Trophoblast cell (in vitro differentiated cells and primary cell): ENCODE data around the gene GALNT7.

Experiments
- DNase-seq, 2 donors: peaks; one replicate each; pipeline ENCODE4 v3.0.0-alpha.2; 2016
- H2AFZ ChIP-seq: 2 replicates; pipeline ENCODE4 v1.6.1; 2013; ENCODE audit warnings: low read length, moderate library complexity, mild to moderate bottlenecking; ENCODE audit not compliant: insufficient read depth, poor library complexity
- H2AK5ac ChIP-seq: 2 replicates; pipeline ENCODE4 v1.6.1; 2013; ENCODE audit warnings: mild to moderate bottlenecking, low read length
- H2BK120ac ChIP-seq: 2 replicates; pipeline ENCODE4 v1.6.1; 2013; ENCODE audit warnings: low read length, mild to moderate bottlenecking, moderate library complexity; ENCODE audit not compliant: insufficient read depth, poor library complexity
- H2BK12ac ChIP-seq: 2 replicates; pipeline ENCODE4 v1.6.1; 2013; ENCODE audit warnings: mild to moderate bottlenecking, low read length, moderate library complexity
- H2BK5ac ChIP-seq: 2 replicates; pipeline ENCODE4 v1.6.1; 2013; ENCODE audit warnings: low read length, low read depth, moderate library complexity, mild to moderate bottlenecking; ENCODE audit not compliant: poor library complexity
- H3K14ac ChIP-seq: 2 replicates; pipeline ENCODE4 v1.6.1; 2013; ENCODE audit warnings: mild to moderate bottlenecking, low read length
- H3K18ac ChIP-seq: 2 replicates; pipeline ENCODE4 v1.6.1; 2013; ENCODE audit warnings: mild to moderate bottlenecking, low read length
- H3K23ac ChIP-seq: 2 replicates; pipeline ENCODE4 v1.6.1; 2013; ENCODE audit warnings: low read length
- H3K27ac ChIP-seq: 2 replicates; pipeline ENCODE4 v1.5.1; 2013; ENCODE audit warnings: low read depth, mild to moderate bottlenecking, inconsistent platforms, low read length, moderate library complexity
- H3K27me3 ChIP-seq: 2 replicates; pipeline ENCODE4 v1.6.1; 2013; ENCODE audit warnings: inconsistent platforms, mild to moderate bottlenecking, low read length, moderate library complexity; ENCODE audit not compliant: insufficient read depth
- H3K36me3 ChIP-seq, 2 experiments: 1 replicate in 1 of 2; 2 replicates in 1 of 2; pipeline ENCODE4 v1.6.1; 2013; ENCODE audit warnings: low read length in 2 of 2, mild to moderate bottlenecking in 2 of 2, moderate library complexity in 1 of 2; ENCODE audit not compliant: insufficient read depth in 2 of 2, control insufficient read depth in 1 of 2
- H3K4ac ChIP-seq: 2 replicates; pipeline ENCODE4 v1.6.1; 2013; ENCODE audit warnings: low read depth, mild to moderate bottlenecking, low read length, moderate library complexity
- H3K4me1 ChIP-seq, 2 experiments: 1 replicate in 1 of 2; 2 replicates in 1 of 2; pipeline ENCODE4 v1.6.1; 2013; ENCODE audit warnings: low read length in 2 of 2, mild to moderate bottlenecking in 2 of 2, moderate library complexity in 1 of 2; ENCODE audit not compliant: insufficient read depth in 2 of 2, control insufficient read depth in 1 of 2
- H3K4me2 ChIP-seq: 2 replicates; pipeline ENCODE4 v1.6.1; 2013; ENCODE audit warnings: inconsistent platforms, mild to moderate bottlenecking, low read length, moderate library complexity
- H3K4me3 ChIP-seq: 2 replicates; pipeline ENCODE4 v1.5.1; 2013; ENCODE audit warnings: mild to moderate bottlenecking, low read depth, low read length, inconsistent platforms
- H3K79me1 ChIP-seq: one replicate; pipeline ENCODE4 v1.6.1; 2013; ENCODE audit warnings: low read length
- H3K79me2 ChIP-seq: 2 replicates; pipeline ENCODE4 v1.6.1; 2013; ENCODE audit warnings: low read length, mild to moderate bottlenecking; ENCODE audit not compliant: control insufficient read depth, insufficient read depth, poor library complexity
- H3K9ac ChIP-seq: 2 replicates; pipeline ENCODE4 v1.6.1; 2013; ENCODE audit warnings: mild to moderate bottlenecking, low read length
- H3K9me3 ChIP-seq: 2 replicates; pipeline ENCODE4 v1.6.1; 2013; ENCODE audit warnings: low read depth, mild to moderate bottlenecking, control low read depth, inconsistent platforms, low read length; ENCODE audit not compliant: insufficient read depth
- H4K12ac ChIP-seq: 2 replicates; pipeline ENCODE4 v1.6.1; 2013; ENCODE audit warnings: low read depth, mild to moderate bottlenecking, low read length, moderate library complexity
- H4K8ac ChIP-seq: 2 replicates; pipeline ENCODE4 v1.6.1; 2013; ENCODE audit warnings: low read depth, mild to moderate bottlenecking, low read length, moderate library complexity
- H4K91ac ChIP-seq: one replicate; pipeline ENCODE4 v1.6.1; 2013; ENCODE audit warnings: low read depth, mild to moderate bottlenecking, low read length, moderate library complexity
- WGBS: extraction: QIAGEN DNeasy Blood & Tissue Kit; methylation state at CpG from one replicate; pipeline ENCODE4 v1.1.7; 2013; ENCODE audit warnings: missing lambda C conversion rate; ENCODE audit not compliant: insufficient read length, insufficient coverage; ENCODE audit errors: extremely low coverage; 5-methylcytosine and 5-hydroxymethylcytosine counted together

GALNT7 gene

DNA sequence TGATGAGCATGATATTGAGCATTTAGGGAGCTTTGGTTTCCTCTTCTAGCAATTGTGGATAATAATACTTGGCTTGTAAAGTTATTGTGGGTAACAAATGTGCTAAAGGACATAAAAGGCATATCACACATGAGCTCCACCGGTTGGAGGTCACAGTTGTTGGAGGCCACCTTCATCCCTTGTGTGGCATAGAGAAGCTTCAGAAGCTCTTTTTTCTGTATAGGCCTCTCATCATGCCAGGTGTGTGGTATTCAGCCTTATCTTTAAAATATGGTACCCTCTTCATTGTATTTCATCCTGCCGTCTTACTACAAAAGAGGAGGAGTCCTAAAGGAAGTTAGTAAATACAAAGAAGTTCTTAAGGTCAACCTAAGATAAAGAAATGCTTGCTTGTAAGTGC is 99.1 kb downstream of the GALNT7 start:
- Histone ChIP-seq H3K9ac (no peak overlapping the region), H4K8ac (no peak overlapping the region), H2AK5ac (no peak overlapping the region)

GRCh38 chr4:173269280-173269679 is 100.7 kb downstream of the GALNT7 start:
- Histone ChIP-seq H2AFZ (no peak overlapping the region), H3K9me3 (no peaks in the 10 kb centered on the region), H3K9ac (no peak overlapping the region), H4K12ac (no peak overlapping the region), H4K8ac (no peak overlapping the region), H3K4me2 (no peak overlapping the region), H3K4ac (no peak overlapping the region), H2BK5ac (no peak overlapping the region), H3K79me1 (no peaks in the 10 kb centered on the region), H3K36me3 (no peaks in the 10 kb centered on the region), H3K14ac (no peak overlapping the region), H3K27ac (no peak overlapping the region), H2AK5ac (no peak overlapping the region), H3K18ac (no peak overlapping the region), H3K27me3 (no peaks in the 10 kb centered on the region), H2BK120ac (no peak overlapping the region), H3K79me2 (no peaks in the 10 kb centered on the region), H3K23ac (no peak overlapping the region), H4K91ac (no peak overlapping the region), H3K4me3 (no peak overlapping the region), H2BK12ac (no peak overlapping the region), H3K4me1 (no peaks in the 10 kb centered on the region)
- DNase-seq: no peak
- WGBS: no CpG with 5 or more reads among the region's 3 CpGs

More for the DNA sequence above, 99.1 kb downstream of the GALNT7 start:
- Histone ChIP-seq H3K36me3 (no peaks in the 10 kb centered on the region), H3K79me2 (no peaks in the 10 kb centered on the region), H3K4me3 (no peak overlapping the region), H4K91ac (no peak overlapping the region), H3K23ac (no peak overlapping the region), H2BK5ac (no peak overlapping the region), H2AFZ (no peak overlapping the region), H3K79me1 (no peaks in the 10 kb centered on the region), H3K4me2 (no peak overlapping the region), H3K14ac (no peak overlapping the region), H3K4me1 (no peaks in the 10 kb centered on the region), H2BK12ac (no peak overlapping the region), H2BK120ac (no peak overlapping the region), H3K27ac (no peak overlapping the region), H3K9me3 (no peaks in the 10 kb centered on the region), H3K18ac (no peak overlapping the region), H3K4ac (no peak overlapping the region), H4K12ac (no peak overlapping the region), H3K27me3 (no peaks in the 10 kb centered on the region)
- DNase-seq: no peak
- no CpG with 5 or more reads among the region's 2 CpGs for WGBS

DNA sequence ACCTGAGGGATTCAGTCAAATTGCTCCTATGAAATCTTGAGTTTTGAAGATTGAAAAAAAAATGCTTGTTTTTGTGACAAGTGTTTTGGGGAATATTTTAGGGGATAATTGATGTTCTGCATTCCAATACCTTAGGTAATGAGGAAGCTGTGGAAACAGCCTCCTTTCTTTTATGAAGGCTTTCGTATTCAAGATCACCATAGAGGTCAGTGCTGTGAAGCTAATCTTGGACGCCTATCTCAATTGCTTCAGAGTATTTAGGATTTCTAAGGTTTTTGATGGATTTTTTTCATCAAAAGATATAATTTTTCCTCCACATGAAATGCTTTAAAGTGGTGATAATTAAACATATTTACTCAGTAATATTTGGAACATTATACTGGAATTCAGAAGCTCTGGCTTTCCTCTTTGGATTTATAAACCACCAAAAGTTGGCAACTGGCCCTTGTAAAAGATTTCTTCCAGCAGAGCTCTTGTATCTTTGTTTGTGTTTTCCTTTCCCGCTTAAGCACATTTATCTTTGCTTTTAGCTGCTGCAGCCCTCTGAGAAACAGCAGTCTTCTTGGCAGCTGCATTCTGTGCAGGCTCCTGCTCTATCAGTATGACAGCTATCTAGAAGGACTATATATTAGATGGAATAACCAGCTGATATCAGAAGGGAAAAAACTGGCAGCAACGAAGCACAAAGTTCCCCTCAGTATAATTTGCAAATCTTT is 101.9 kb downstream of the GALNT7 start:
- H3K4me2 ChIP-seq: no peak overlapping the region
- H3K23ac ChIP-seq: no peak overlapping the region
- H3K4me3 ChIP-seq: no peak overlapping the region
- H3K18ac ChIP-seq: no peak overlapping the region
- peaks cover 4% of the 10 kb centered on the region for H3K9me3 ChIP-seq
- H2AK5ac ChIP-seq: no peak overlapping the region
- H3K27ac ChIP-seq: no peak overlapping the region
- H3K27me3 ChIP-seq: no peaks in the 10 kb centered on the region
- WGBS: no CpG with 5 or more reads among the region's 4 CpGs
- H2BK12ac ChIP-seq: no peak overlapping the region
- H4K12ac ChIP-seq: no peak overlapping the region
- H4K91ac ChIP-seq: no peak overlapping the region
- H2AFZ ChIP-seq: no peak overlapping the region
- H3K79me1 ChIP-seq: no peaks in the 10 kb centered on the region
- H3K14ac ChIP-seq: no peak overlapping the region
- H2BK5ac ChIP-seq: no peak overlapping the region
- no peak overlapping the region for H2BK120ac ChIP-seq
- H4K8ac ChIP-seq: no peak overlapping the region
- H3K9ac ChIP-seq: no peak overlapping the region
- no peaks in the 10 kb centered on the region for H3K4me1 ChIP-seq
- H3K36me3 ChIP-seq: no peaks in the 10 kb centered on the region
- H3K79me2 ChIP-seq: no peaks in the 10 kb centered on the region
- H3K4ac ChIP-seq: no peak overlapping the region
- DNase-seq: no peak

DNA sequence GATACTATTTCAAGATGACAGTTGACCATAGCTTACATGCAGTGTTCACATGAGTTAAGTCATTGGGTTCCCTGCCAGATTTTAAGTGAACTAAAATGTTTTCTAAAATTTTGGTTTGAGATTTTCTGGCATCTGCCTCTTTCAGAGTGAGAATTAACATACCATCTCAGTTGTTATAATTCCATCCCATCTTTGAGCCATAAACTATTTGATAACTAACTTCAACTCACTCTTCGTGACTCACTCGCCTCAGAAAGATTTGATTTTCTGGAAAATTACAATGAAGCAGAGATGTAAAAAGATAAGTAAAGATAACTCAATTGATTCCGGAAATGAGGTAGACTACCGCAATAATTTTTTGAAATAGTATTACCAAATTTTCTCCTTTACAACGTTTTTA is 103.7 kb downstream of the GALNT7 start:
- Histone ChIP-seq H2AK5ac (no peak overlapping the region), H2BK12ac (no peak overlapping the region), H3K18ac (no peak overlapping the region), H3K4me3 (no peak overlapping the region), H4K12ac (no peak overlapping the region), H3K4me1 (no peaks in the 10 kb centered on the region), H3K14ac (no peak overlapping the region), H3K27me3 (no peaks in the 10 kb centered on the region), H3K4me2 (no peak overlapping the region), H3K9me3 (peaks cover 4% of the 10 kb centered on the region), H3K4ac (no peak overlapping the region), H2AFZ (no peak overlapping the region), H2BK120ac (no peak overlapping the region), H3K23ac (no peak overlapping the region), H2BK5ac (no peak overlapping the region), H3K27ac (no peak overlapping the region), H3K79me2 (no peaks in the 10 kb centered on the region), H4K91ac (no peak overlapping the region), H3K79me1 (no peaks in the 10 kb centered on the region), H3K36me3 (no peaks in the 10 kb centered on the region), H3K9ac (no peak overlapping the region), H4K8ac (no peak overlapping the region)
- DNase-seq: no peak
- 100% methylated on average over 1 of the region's 5 CpGs for WGBS
